HepG2 (cell line): ENCODE measurements around the gene ADH4. TPM values are rescaled to one million over a fixed set of nuclear protein-coding genes. Genes with fewer than 3 reads are reported as not detected.

Source experiments
- ATAC-seq: fragments of 200-7000 bp; cut with Tn5 transposase; 3 replicates; pipeline ENCODE4 v1.9.1; 2020; ENCODE audit warnings: mild to moderate bottlenecking, moderate library complexity
- BruUV-seq: library from RNA; stranded (reverse); fragments of 400-500 nt; replicated peaks from 2 replicates; lab custom pipeline; 2021; lab: Mats Ljungman, UMichigan
- CTCF ChIA-PET: fragments of 300-600 bp; formaldehyde crosslinking; extraction: SDS; loops from one replicate; lab custom pipeline; 2021; ENCODE audit warnings: low total read pairs, inconsistent platforms, low intra/inter-chr PET ratio; lab: Yijun Ruan, JAX
- POLR2A ChIA-PET: fragments of 350-600 bp; sonication (Branson Sonifier 250); formaldehyde crosslinking; loops from one replicate; lab custom pipeline; 2020; ENCODE audit warnings: antibody characterized with exemption, inconsistent platforms; lab: Yijun Ruan, JAX
- DNase-seq: peaks from one replicate; pipeline ENCODE4 v3.0.0-alpha.2; 2015; ENCODE audit warnings: low spot score
- FAIRE-seq: peaks from 3 replicates; lab custom pipeline; 2011; peaks lifted over from hg19 to GRCh38; lab: Jason Lieb, UNC
- H2AFZ ChIP-seq: one replicate; pipeline ENCODE4 v1.6.1; 2011; ENCODE audit warnings: low read length, inconsistent platforms
- H3K27ac ChIP-seq: fragments of 300-600 bp; 3 replicates; pipeline ENCODE4 v1.8.0; 2011; ENCODE audit warnings: mixed run types, mild to moderate bottlenecking, mixed read lengths, low read length, inconsistent platforms; ENCODE audit not compliant: insufficient read depth; ENCODE audit errors: extremely low read length
- H3K27me3 ChIP-seq, 2 experiments: fragments of 200-600 bp in 1 of 2; 2 replicates in 1 of 2; 3 replicates in 1 of 2; pipeline versions ENCODE4 v1.6.0 to v1.8.0; 2011; ENCODE audit warnings: low read length in 2 of 2, mild to moderate bottlenecking in 2 of 2, moderate library complexity in 2 of 2, inconsistent platforms in 1 of 2; ENCODE audit not compliant: insufficient read depth in 2 of 2, control insufficient read depth in 1 of 2
- H3K36me3 ChIP-seq, 2 experiments: fragments of 200-600 bp in 1 of 2; replicated peaks in 1 of 2; 2 replicates in 1 of 2; 3 replicates in 1 of 2; pipeline versions ENCODE4 v1.5.1 to v1.8.0; 2011; ENCODE audit warnings: low read length in 2 of 2, inconsistent platforms in 1 of 2; ENCODE audit not compliant: insufficient read depth in 2 of 2, control insufficient read depth in 1 of 2
- H3K4me1 ChIP-seq: 2 replicates; pipeline ENCODE4 v1.5.1; 2012; ENCODE audit warnings: low read length, inconsistent platforms; ENCODE audit not compliant: insufficient read depth
- H3K4me2 ChIP-seq: 2 replicates; pipeline ENCODE4 v1.6.0; 2011; ENCODE audit warnings: low read depth, low read length, inconsistent platforms
- H3K4me3 ChIP-seq, 3 experiments: fragments of 200-600 bp in 1 of 3; sonication (generic), shearing (Covaris generic) in 1 of 3; replicated peaks in 1 of 3; 2 replicates each; pipeline ENCODE4 v1.5.1; 2011 to 2016; ENCODE audit warnings: low read length in 3 of 3, inconsistent platforms in 2 of 3, low read depth in 2 of 3, mild to moderate bottlenecking in 2 of 3, control low read depth in 1 of 3, mixed read lengths in 1 of 3; ENCODE audit not compliant: insufficient read depth in 1 of 3
- H3K79me2 ChIP-seq: one replicate; pipeline ENCODE4 v1.6.1; 2011; ENCODE audit warnings: low read length, inconsistent platforms; ENCODE audit not compliant: insufficient read depth
- H3K9ac ChIP-seq: 2 replicates; pipeline ENCODE4 v1.6.0; 2011; ENCODE audit warnings: mild to moderate bottlenecking, low read depth, low read length, inconsistent platforms; ENCODE audit not compliant: insufficient read depth
- H3K9me3 ChIP-seq: 2 replicates; pipeline ENCODE4 v1.5.1; 2012; ENCODE audit warnings: mild to moderate bottlenecking, low read length
- H4K20me1 ChIP-seq: 2 replicates; pipeline ENCODE4 v1.6.0; 2011; ENCODE audit warnings: inconsistent platforms, mild to moderate bottlenecking, low read length, moderate library complexity; ENCODE audit not compliant: insufficient read depth
- ARID4A ChIP-seq: sonication (generic); formaldehyde crosslinking; IDR thresholded peaks from 2 replicates; pipeline ENCODE4 v1.5.0; 2020; ENCODE audit warnings: mild to moderate bottlenecking, missing genetic modification reagents, borderline replicate concordance
- CEBPG ChIP-seq: IDR thresholded peaks from 2 replicates; pipeline ENCODE4 v1.6.1; 2016
- CHD4 ChIP-seq: fragments of 200-600 bp; sonication (generic); IDR thresholded peaks from 2 replicates; pipeline ENCODE4 v1.7.0; 2017; ENCODE audit warnings: mild to moderate bottlenecking, low read length, borderline replicate concordance
- CTCF ChIP-seq: sonication (generic); formaldehyde crosslinking; IDR thresholded peaks from 2 replicates; pipeline ENCODE4 v1.5.0; 2020; ENCODE audit warnings: mild to moderate bottlenecking, missing genetic modification reagents, moderate library complexity
- DRAP1 ChIP-seq: IDR thresholded peaks from 2 replicates; pipeline ENCODE4 v1.6.1; 2016; ENCODE audit warnings: missing genetic modification reagents, missing compliant biosample characterization
- ERF ChIP-seq: IDR thresholded peaks from 2 replicates; pipeline ENCODE4 v1.6.1; 2018; ENCODE audit warnings: missing biosample characterization, missing genetic modification reagents
- ETS1 ChIP-seq: sonication (generic); formaldehyde crosslinking; IDR thresholded peaks from 2 replicates; pipeline ENCODE4 v1.4.0; 2020; ENCODE audit warnings: missing genetic modification reagents
- KLF15 ChIP-seq: sonication (generic); formaldehyde crosslinking; IDR thresholded peaks from 2 replicates; pipeline ENCODE4 v1.8.1; 2023; ENCODE audit warnings: borderline replicate concordance, mild to moderate bottlenecking, inconsistent platforms, missing genetic modification reagents, mixed read lengths
- MAF1 ChIP-seq: sonication (generic); formaldehyde crosslinking; IDR thresholded peaks from 2 replicates; pipeline ENCODE4 v1.5.0; 2020; ENCODE audit warnings: missing genetic modification reagents, borderline replicate concordance
- MED8 ChIP-seq: sonication (generic); formaldehyde crosslinking; IDR thresholded peaks from 2 replicates; pipeline ENCODE4 v1.8.1; 2023; ENCODE audit warnings: mild to moderate bottlenecking, missing genetic modification reagents; ENCODE audit not compliant: insufficient replicate concordance
- MYNN ChIP-seq: sonication (generic); formaldehyde crosslinking; IDR thresholded peaks from 2 replicates; pipeline ENCODE4 v1.4.0; 2020; ENCODE audit warnings: mild to moderate bottlenecking, low read depth, missing genetic modification reagents
- MZF1 ChIP-seq: sonication (generic); formaldehyde crosslinking; IDR thresholded peaks from 2 replicates; pipeline ENCODE4 v1.8.1; 2023; ENCODE audit warnings: mild to moderate bottlenecking, missing genetic modification reagents, borderline replicate concordance
- PRMT3 ChIP-seq: sonication (generic); formaldehyde crosslinking; IDR thresholded peaks from 2 replicates; pipeline ENCODE4 v1.8.1; 2022; ENCODE audit warnings: low read depth, mild to moderate bottlenecking, moderate library complexity, missing genetic modification reagents, borderline replicate concordance
- SYNCRIP ChIP-seq: fragments of 200-400 bp; formaldehyde crosslinking; IDR thresholded peaks from 2 replicates; pipeline ENCODE4 v1.6.1; 2018; ENCODE audit warnings: mild to moderate bottlenecking, low read depth, low read length; ENCODE audit not compliant: insufficient read depth
- XRCC5 ChIP-seq: fragments of 200-400 bp; formaldehyde crosslinking; optimal IDR thresholded peaks from 2 replicates; pipeline ENCODE3; 2017; ENCODE audit warnings: mild to moderate bottlenecking, low read length
- ZIK1 ChIP-seq: sonication (generic); formaldehyde crosslinking; IDR thresholded peaks from 2 replicates; pipeline ENCODE4 v1.5.0; 2020; ENCODE audit warnings: mild to moderate bottlenecking, low read depth, missing genetic modification reagents, borderline replicate concordance
- ZNF563 ChIP-seq: sonication (generic); formaldehyde crosslinking; IDR thresholded peaks from 2 replicates; pipeline ENCODE4 v1.8.0; 2022; ENCODE audit warnings: mild to moderate bottlenecking, moderate library complexity, missing genetic modification reagents
- WGBS: methylation state at CpG from one replicate; pipeline ENCODE4 v1.1.6; 2017; ENCODE audit warnings: low lambda C conversion rate; 5-methylcytosine and 5-hydroxymethylcytosine counted together
- in situ Hi-C: cut with HindIII; loops from 2 replicates; pipeline ENCODE4 v1.10.0; 2017; ENCODE audit warnings: low pct_unique_long_range_greater_than_20kb; ENCODE audit not compliant: extremely low pct_ligation_motif_present
- intact Hi-C: fragments of 100-400 bp; cut with micrococcal nuclease; formaldehyde crosslinking; loops from one replicate; pipeline ENCODE4 v1.10.0; 2022; ENCODE audit not compliant: unreplicated experiment
- polyA plus RNA-seq, 8 experiments: library from polyadenylated mRNA; depleted of rRNA in 3 of 8; stranded (reverse) in 7 of 8; unstranded in 1 of 8; fragments of >200 nt; fragmentation: Illumina TruSeq in 4 of 8; extraction: Trizol in 4 of 8; gene quantifications; 2 replicates each; pipeline versions ENCODE4 v1.2.1 to v1.2.3, GENCODE V29; 2011 to 2016; ENCODE audit warnings: low read depth in 4 of 8, missing spikeins in 1 of 8, mixed read lengths in 1 of 8; ENCODE audit not compliant: insufficient read depth in 1 of 8
- total RNA-seq, 5 experiments: library from RNA; depleted of rRNA; stranded (reverse); fragments of >200 nt; fragmentation: Illumina TruSeq; extraction: Trizol; gene quantifications; 2 replicates each; pipeline ENCODE4 v1.2.3, GENCODE V29; 2016; ENCODE audit warnings: low read depth in 1 of 5

Gene ADH4
- total and polyA plus RNA-seq, 2 of the 13 experiments (the other 11 are each of a cell fraction or from before 2014, with no cell fraction given) = 24.3 to 31.1 TPM

GRCh38 chr4:99100876-99101275, 43.2 kb downstream of the ADH4 start:
- Histone ChIP-seq H3K9ac (no peak overlapping the region), H3K4me2 (no peak overlapping the region), H3K27ac (no peak overlapping the region), H2AFZ (no peak overlapping the region), H3K4me3 (no peak overlapping the region), H3K9me3 (no peaks in the 10 kb centered on the region), H3K36me3 (no peaks in the 10 kb centered on the region), H3K79me2 (no peaks in the 10 kb centered on the region), H3K27me3 (no peaks in the 10 kb centered on the region), H3K4me1 (no peaks in the 10 kb centered on the region), H4K20me1 (no peaks in the 10 kb centered on the region)
- BruUV-seq = no TSS peak
- ChIA-PET CTCF (no interaction called here), POLR2A (interaction anchor here (0.7 to 1.0 kb wide), 2 partner anchors 12 to 13 kb away, joined by 4 to 5 read pairs; partner anchors contain the start of gene ADH5)
- FAIRE-seq (no peak), ATAC-seq (no peak), DNase-seq (no peak)
- TF ChIP-seq SYNCRIP (no peak), DRAP1 (CRISPR knock-in tag) (no peak), MZF1 (no peak), CTCF (CRISPR knock-in tag) (no peak), XRCC5 (no peak), MAF1 (CRISPR knock-in tag) (no peak), PRMT3 (CRISPR knock-in tag) (no peak), CHD4 (no peak), CEBPG (CRISPR knock-in tag) (no peak), ETS1 (CRISPR knock-in tag) (no peak), ERF (no peak), ZIK1 (CRISPR knock-in tag) (no peak), ZNF563 (CRISPR knock-in tag) (no peak), KLF15 (no peak), ARID4A (CRISPR knock-in tag) (no peak), MYNN (no peak), MED8 (CRISPR knock-in tag) (no peak)
- WGBS = 100% methylated on average over 1 of the region's 1 CpG
- in situ Hi-C loops (no loop called here), intact Hi-C loops (no loop called here)
